Osteoblast (primary cell): ENCODE data around the gene KIAA1210. TPM values are rescaled to one million over a fixed set of nuclear protein-coding genes. Genes with fewer than 3 reads are reported as not detected.

Experiments used
- DNase-seq: peaks from one replicate; pipeline ENCODE4 v3.0.0; 2011; ENCODE audit warnings: low spot score, mixed read lengths; ENCODE audit not compliant: insufficient read length; ENCODE audit errors: missing footprints
- H2AFZ ChIP-seq: 2 replicates; pipeline ENCODE4 v1.6.0; 2011; ENCODE audit warnings: mild to moderate bottlenecking, low read length
- H3K27ac ChIP-seq: 2 replicates; pipeline ENCODE4 v1.5.1; 2011; ENCODE audit warnings: mild to moderate bottlenecking, low read depth, low read length, moderate library complexity
- H3K27me3 ChIP-seq: 2 replicates; pipeline ENCODE4 v1.6.0; 2012; ENCODE audit warnings: mild to moderate bottlenecking, control low read depth, inconsistent platforms, low read length, moderate library complexity; ENCODE audit not compliant: insufficient read depth
- H3K36me3 ChIP-seq: 2 replicates; pipeline ENCODE4 v1.5.1; 2011; ENCODE audit warnings: mild to moderate bottlenecking, low read length, control low read depth, moderate library complexity; ENCODE audit not compliant: insufficient read depth
- H3K4me1 ChIP-seq: 2 replicates; pipeline ENCODE4 v1.5.1; 2011; ENCODE audit warnings: mild to moderate bottlenecking, low read length, control low read depth, moderate library complexity; ENCODE audit not compliant: insufficient read depth
- H3K4me2 ChIP-seq: 2 replicates; pipeline ENCODE4 v1.6.0; 2011; ENCODE audit warnings: mild to moderate bottlenecking, low read length; ENCODE audit not compliant: insufficient read depth
- H3K4me3 ChIP-seq: fragments of 200-600 bp; sonication (generic); 3 replicates; pipeline ENCODE4 v1.5.1; 2012; ENCODE audit warnings: mild to moderate bottlenecking, low read length, inconsistent platforms; ENCODE audit not compliant: insufficient read depth
- H3K79me2 ChIP-seq: 2 replicates; pipeline ENCODE4 v1.6.0; 2012; ENCODE audit warnings: mild to moderate bottlenecking, low read length, control low read depth, inconsistent platforms; ENCODE audit not compliant: insufficient read depth
- H3K9me3 ChIP-seq: 2 replicates; pipeline ENCODE4 v1.5.1; 2011; ENCODE audit warnings: low read depth, low read length, control low read depth
- H4K20me1 ChIP-seq: 2 replicates; pipeline ENCODE4 v1.6.0; 2012; ENCODE audit warnings: mild to moderate bottlenecking, low read length, control low read depth; ENCODE audit not compliant: insufficient read depth
- CTCF ChIP-seq: IDR thresholded peaks from 2 replicates; pipeline ENCODE4 v1.5.1; 2011; ENCODE audit warnings: mild to moderate bottlenecking, low read depth, low read length, moderate library complexity; ENCODE audit errors: extremely low read depth
- total RNA-seq: library from RNA; depleted of rRNA; stranded (reverse); fragments of >200 nt; gene quantifications from 2 replicates; pipeline ENCODE4 v1.2.3, GENCODE V29; 2012

Gene KIAA1210
- total RNA-seq, 1 donor: not detected

- Histone ChIP-seq H3K27me3 (peaks cover 3% of the 10 kb centered on the region), H2AFZ (no peak overlapping the region), H3K79me2 (no peaks in the 10 kb centered on the region), H3K36me3 (no peaks in the 10 kb centered on the region), H3K4me3 (no peak overlapping the region), H3K4me1 (no peaks in the 10 kb centered on the region), H3K27ac (no peak overlapping the region), H4K20me1 (no peaks in the 10 kb centered on the region), H3K9me3 (no peaks in the 10 kb centered on the region), H3K4me2 (no peak overlapping the region)
- no peak for DNase-seq
- no peak for TF ChIP-seq CTCF
These were observed 52.2 kb downstream of the KIAA1210 start for GRCh38 chrX:119075270-119076025.

GRCh38 chrX:119073911-119074310 is 53.7 kb downstream of the KIAA1210 start:
- H4K20me1 ChIP-seq: no peaks in the 10 kb centered on the region
- DNase-seq: peak; percentile 38
- no peak for TF ChIP-seq CTCF
- no peak overlapping the region for H3K4me3 ChIP-seq
- peaks cover 6% of the 10 kb centered on the region for H3K27me3 ChIP-seq
- no peaks in the 10 kb centered on the region for H3K36me3 ChIP-seq
- no peaks in the 10 kb centered on the region for H3K4me1 ChIP-seq
- H3K9me3 ChIP-seq: no peaks in the 10 kb centered on the region
- H2AFZ ChIP-seq: no peak overlapping the region
- no peak overlapping the region for H3K4me2 ChIP-seq
- H3K79me2 ChIP-seq: no peaks in the 10 kb centered on the region
- no peak overlapping the region for H3K27ac ChIP-seq

- DNase-seq: no peak
- TF ChIP-seq CTCF: no peak
These were observed 54.3 kb downstream of the KIAA1210 start for GRCh38 chrX:119073200-119073905.

GRCh38 chrX:119072744-119073143 is 54.9 kb downstream of the KIAA1210 start, which contains the start of gene CT47C1:
TSS of gene CT47C1 (plus strand) at chrX:119072993. CDS start at chrX:119073226, 233 bp downstream.
- Histone ChIP-seq H3K79me2 (no peaks in the 10 kb centered on the region), H3K27ac (no peak within 1 kb of the TSS), H3K9me3 (no peaks in the 10 kb centered on the region), H3K4me1 (no peaks in the 10 kb centered on the region), H3K27me3 (peaks cover 11% of the 10 kb centered on the region), H3K4me3 (no peak within 1 kb of the TSS), H2AFZ (no peak within 1 kb of the TSS), H3K36me3 (no peaks in the 10 kb centered on the region), H4K20me1 (no peaks in the 10 kb centered on the region), H3K4me2 (no peak within 1 kb of the TSS)
- TF ChIP-seq CTCF: no peak
- DNase-seq: no peak

More at GRCh38 chrX:119073200-119073905, 54.3 kb downstream of the KIAA1210 start:
- Histone ChIP-seq H3K36me3 (no peaks in the 10 kb centered on the region), H4K20me1 (no peaks in the 10 kb centered on the region), H3K4me3 (no peak overlapping the region), H3K9me3 (no peaks in the 10 kb centered on the region), H2AFZ (no peak overlapping the region), H3K4me1 (no peaks in the 10 kb centered on the region), H3K4me2 (no peak overlapping the region), H3K79me2 (no peaks in the 10 kb centered on the region), H3K27me3 (peaks cover 8% of the 10 kb centered on the region), H3K27ac (no peak overlapping the region)
